BJ (cell line): ENCODE measurements around the gene PADI2. TPM values are rescaled to one million over a fixed set of nuclear protein-coding genes. Genes with fewer than 3 reads are reported as not detected.

ENCODE experiments used
- CTCF ChIA-PET: fragments of 350-600 bp; formaldehyde crosslinking; extraction: SDS; loops from one replicate; lab custom pipeline; 2021; ENCODE audit warnings: antibody characterized with exemption, inconsistent platforms; lab: Yijun Ruan, JAX
- POLR2A ChIA-PET: fragments of 300-600 bp; sonication (Branson Sonifier 250); formaldehyde crosslinking; extraction: SDS; loops from one replicate; lab custom pipeline; 2021; ENCODE audit warnings: antibody characterized with exemption; lab: Charles Lee
- DNase-seq: peaks from one replicate; pipeline ENCODE4 v3.0.0-alpha.2; 2011; ENCODE audit warnings: low read depth
- H3K27me3 ChIP-seq: 2 replicates; pipeline ENCODE4 v1.6.0; 2011; ENCODE audit warnings: low read length; ENCODE audit not compliant: control insufficient read depth, insufficient read depth
- H3K36me3 ChIP-seq: 2 replicates; pipeline ENCODE4 v1.5.1; 2011; ENCODE audit warnings: low read length; ENCODE audit not compliant: control insufficient read depth, insufficient read depth
- H3K4me3 ChIP-seq: 2 replicates; pipeline ENCODE4 v1.5.1; 2011; ENCODE audit warnings: low read depth, mild to moderate bottlenecking, control low read depth, low read length
- CTCF ChIP-seq: IDR thresholded peaks from 2 replicates; pipeline ENCODE4 v1.5.1; 2011; ENCODE audit warnings: low read depth, mild to moderate bottlenecking, control low read depth, inconsistent platforms, low read length, moderate library complexity; ENCODE audit not compliant: insufficient read depth
- polyA minus RNA-seq: library from RNA; depleted of rRNA, polyadenylated mRNA; stranded (reverse); fragments of >200 nt; gene quantifications from 2 replicates; pipeline ENCODE4 v1.2.3, GENCODE V29; 2011; rRNA and poly(A)+ RNA removed
- polyA plus RNA-seq: library from polyadenylated mRNA; depleted of rRNA; stranded (reverse); fragments of >200 nt; gene quantifications from 2 replicates; pipeline ENCODE4 v1.2.3, GENCODE V29; 2011; rRNA removed

The PADI2 gene
- polyA plus RNA-seq (0.10 and 0.15 TPM in 2 replicates), polyA minus RNA-seq (0.24 and 0.31 TPM in 2 replicates)

GRCh38 chr1:17119076-17119772, at the start of gene PADI2:
TSS of gene PADI2 (minus strand) at chr1:17119451. CDS start at chr1:17119371, 80 bp downstream.
- no peaks in the 10 kb centered on the region for H3K36me3 ChIP-seq
- peaks cover 27% of the 10 kb centered on the region for H3K27me3 ChIP-seq
- CTCF ChIA-PET, result interaction anchor here (16.8 kb wide), 1 partner anchor 117 kb away, joined by 347 read pairs; no protein-coding TSS in a partner anchor
- H3K4me3 ChIP-seq, result peak within 1 kb of the TSS; percentile 36
- DNase-seq, result no peak
- POLR2A ChIA-PET, result no interaction called here
- no peak for TF ChIP-seq CTCF

- CTCF ChIA-PET, result interaction anchor here (0.9 to 4.5 kb wide), 5 partner anchors 10 to 69 kb away, joined by 4 to 34 read pairs (median 5); no protein-coding TSS in a partner anchor
These were observed 49.0 kb upstream of the PADI2 start for GRCh38 chr1:17168091-17168876.

GRCh38 chr1:17167786-17168090, 48.5 kb upstream of the PADI2 start:
- H3K27me3 ChIP-seq, result no peaks in the 10 kb centered on the region
- CTCF ChIA-PET, result interaction anchor here (1.0 to 4.5 kb wide), 6 partner anchors 10 to 69 kb away, joined by 3 to 34 read pairs (median 4); no protein-coding TSS in a partner anchor
- TF ChIP-seq CTCF, result no peak
- no peaks in the 10 kb centered on the region for H3K36me3 ChIP-seq
- no peak for DNase-seq
- H3K4me3 ChIP-seq, result no peak overlapping the region
- POLR2A ChIA-PET, result interaction anchor here (0.6 to 1.0 kb wide), 3 partner anchors 11 to 65 kb away, joined by 3 to 5 read pairs (median 5); no protein-coding TSS in a partner anchor

More at GRCh38 chr1:17168091-17168876, 49.0 kb upstream of the PADI2 start:
- TF ChIP-seq CTCF, result no peak
- Histone ChIP-seq H3K27me3 (no peaks in the 10 kb centered on the region), H3K36me3 (no peaks in the 10 kb centered on the region), H3K4me3 (no peak overlapping the region)
- POLR2A ChIA-PET, result interaction anchor here (1.0 kb wide), 1 partner anchor 65 kb away, joined by 5 read pairs; no protein-coding TSS in a partner anchor
- DNase-seq, result peak; percentile 82

- ChIA-PET POLR2A (interaction anchor here (0.6 to 1.0 kb wide), 4 partner anchors 11 to 66 kb away, joined by 3 to 5 read pairs (median 4); no protein-coding TSS in a partner anchor), CTCF (interaction anchor here (1.0 to 4.5 kb wide), 7 partner anchors 9 to 70 kb away, joined by 3 to 34 read pairs (median 4); no protein-coding TSS in a partner anchor)
- no peak for DNase-seq
- TF ChIP-seq CTCF, result no peak
- Histone ChIP-seq H3K4me3 (no peak overlapping the region), H3K36me3 (no peaks in the 10 kb centered on the region), H3K27me3 (no peaks in the 10 kb centered on the region)
These were observed 48.0 kb upstream of the PADI2 start for GRCh38 chr1:17167041-17167785.
